GM23338 (cell line): Measurements from ENCODE around the gene BCAS3.
A peak's percentile ranks its signal among the peaks of the same experiment; 100 is the strongest.

ENCODE experiments used
- EZH2 ChIP-seq: fragments of 200-600 bp; sonication (generic); IDR thresholded peaks from one replicate; pipeline ENCODE4 v1.8.0; 2017; ENCODE audit warnings: antibody characterized with exemption, mild to moderate bottlenecking, low read depth; ENCODE audit not compliant: unreplicated experiment
- EZH2phosphoT487 ChIP-seq: fragments of 200-600 bp; sonication (generic); IDR thresholded peaks from one replicate; pipeline ENCODE4 v1.8.1; 2018; ENCODE audit warnings: antibody characterized with exemption; ENCODE audit not compliant: unreplicated experiment
- JUNB ChIP-seq: IDR thresholded peaks from one replicate; pipeline ENCODE4 v1.6.1; 2016; ENCODE audit warnings: antibody characterized with exemption; ENCODE audit not compliant: unreplicated experiment
- TF ChIP-seq, protein P1 (sequence below), 2 experiments: fragments of 200-600 bp in 1 of 2; sonication (generic) in 1 of 2; conservative IDR thresholded peaks; 2 replicates each; pipeline versions ENCODE4 v1.5.1 to v1.6.1; 2016 to 2017; ENCODE audit warnings: antibody characterized with exemption in 2 of 2, low read depth in 2 of 2, mild to moderate bottlenecking in 2 of 2, moderate library complexity in 1 of 2

GRCh38 chr17:61426482-61427304 is 749.0 kb downstream of the BCAS3 start:
- TF ChIP-seq, protein P1, sequence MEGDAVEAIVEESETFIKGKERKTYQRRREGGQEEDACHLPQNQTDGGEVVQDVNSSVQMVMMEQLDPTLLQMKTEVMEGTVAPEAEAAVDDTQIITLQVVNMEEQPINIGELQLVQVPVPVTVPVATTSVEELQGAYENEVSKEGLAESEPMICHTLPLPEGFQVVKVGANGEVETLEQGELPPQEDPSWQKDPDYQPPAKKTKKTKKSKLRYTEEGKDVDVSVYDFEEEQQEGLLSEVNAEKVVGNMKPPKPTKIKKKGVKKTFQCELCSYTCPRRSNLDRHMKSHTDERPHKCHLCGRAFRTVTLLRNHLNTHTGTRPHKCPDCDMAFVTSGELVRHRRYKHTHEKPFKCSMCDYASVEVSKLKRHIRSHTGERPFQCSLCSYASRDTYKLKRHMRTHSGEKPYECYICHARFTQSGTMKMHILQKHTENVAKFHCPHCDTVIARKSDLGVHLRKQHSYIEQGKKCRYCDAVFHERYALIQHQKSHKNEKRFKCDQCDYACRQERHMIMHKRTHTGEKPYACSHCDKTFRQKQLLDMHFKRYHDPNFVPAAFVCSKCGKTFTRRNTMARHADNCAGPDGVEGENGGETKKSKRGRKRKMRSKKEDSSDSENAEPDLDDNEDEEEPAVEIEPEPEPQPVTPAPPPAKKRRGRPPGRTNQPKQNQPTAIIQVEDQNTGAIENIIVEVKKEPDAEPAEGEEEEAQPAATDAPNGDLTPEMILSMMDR (conservative IDR thresholded peaks at IDR 0.05; ENCODE audit: low read depth in 2 of 2): 0 out of 4 replicates have a peak, but pooled peaks of 1 of the 2 experiments have one; percentile 20
- TF ChIP-seq JUNB: no peak
- TF ChIP-seq EZH2: no peak
- no peak for TF ChIP-seq EZH2phosphoT487
